Astrocyte (in vitro differentiated cells and primary cell): ENCODE results near the gene STK40. TPM values are rescaled to one million over a fixed set of nuclear protein-coding genes. Genes with fewer than 3 reads are reported as not detected.

Source experiments
- DNase-seq: peaks from one replicate; pipeline ENCODE4 v3.0.0-alpha.2; 2010; ENCODE audit warnings: low read depth
- FAIRE-seq: peaks from 2 replicates; lab custom pipeline; 2011; peaks lifted over from hg19 to GRCh38; lab: Jason Lieb, UNC
- H2AFZ ChIP-seq: 2 replicates; pipeline ENCODE4 v1.6.0; 2012; ENCODE audit warnings: low read depth, low read length, inconsistent platforms
- H3K27ac ChIP-seq: 2 replicates; pipeline ENCODE4 v1.5.1; 2011; ENCODE audit warnings: low read depth, low read length, inconsistent platforms
- H3K27me3 ChIP-seq: 2 replicates; pipeline ENCODE4 v1.6.0; 2011; ENCODE audit warnings: low read length, inconsistent platforms; ENCODE audit not compliant: insufficient read depth
- H3K36me3 ChIP-seq: 2 replicates; pipeline ENCODE4 v1.5.1; 2011; ENCODE audit warnings: low read length, inconsistent platforms; ENCODE audit not compliant: insufficient read depth
- H3K4me1 ChIP-seq: 2 replicates; pipeline ENCODE4 v1.5.1; 2011; ENCODE audit warnings: low read length, inconsistent platforms; ENCODE audit not compliant: insufficient read depth
- H3K4me2 ChIP-seq: 2 replicates; pipeline ENCODE4 v1.6.0; 2012; ENCODE audit warnings: low read length, inconsistent platforms
- H3K4me3 ChIP-seq: 2 replicates; pipeline ENCODE4 v1.5.1; 2011; ENCODE audit warnings: low read depth, mild to moderate bottlenecking, low read length, inconsistent platforms; ENCODE audit not compliant: insufficient read depth
- H3K79me2 ChIP-seq: 2 replicates; pipeline ENCODE4 v1.6.0; 2012; ENCODE audit warnings: mild to moderate bottlenecking, low read length, inconsistent platforms; ENCODE audit not compliant: insufficient read depth
- H3K9ac ChIP-seq: 2 replicates; pipeline ENCODE4 v1.6.0; 2012; ENCODE audit warnings: mild to moderate bottlenecking, low read length, inconsistent platforms
- H3K9me3 ChIP-seq: 2 replicates; pipeline ENCODE4 v1.5.1; 2012; ENCODE audit warnings: low read depth, mild to moderate bottlenecking, low read length, inconsistent platforms; ENCODE audit not compliant: insufficient read depth
- H4K20me1 ChIP-seq: 2 replicates; pipeline ENCODE4 v1.6.0; 2012; ENCODE audit warnings: low read length, inconsistent platforms; ENCODE audit not compliant: insufficient read depth
- H3K27ac Mint-ChIP-seq: one replicate; pipeline ENCODE4 v1.8.0; 2021; ENCODE audit warnings: mild to moderate bottlenecking, mixed read lengths; ENCODE audit not compliant: unreplicated experiment
- H3K27me3 Mint-ChIP-seq: one replicate; pipeline ENCODE4 v1.8.0; 2021; ENCODE audit warnings: low read depth, mixed read lengths; ENCODE audit not compliant: unreplicated experiment
- H3K36me3 Mint-ChIP-seq: one replicate; pipeline ENCODE4 v1.8.0; 2021; ENCODE audit warnings: low read depth, mixed read lengths; ENCODE audit not compliant: unreplicated experiment
- H3K4me1 Mint-ChIP-seq: one replicate; pipeline ENCODE4 v1.8.0; 2021; ENCODE audit warnings: low read depth, mixed read lengths; ENCODE audit not compliant: unreplicated experiment
- H3K4me3 Mint-ChIP-seq: one replicate; pipeline ENCODE4 v1.8.0; 2021; ENCODE audit warnings: mild to moderate bottlenecking, moderate library complexity, mixed read lengths; ENCODE audit not compliant: unreplicated experiment
- H3K9me3 Mint-ChIP-seq: one replicate; pipeline ENCODE4 v1.8.0; 2021; ENCODE audit warnings: mild to moderate bottlenecking, mixed read lengths; ENCODE audit not compliant: unreplicated experiment
- EZH2 ChIP-seq: IDR thresholded peaks from 2 replicates; pipeline ENCODE4 v1.6.1; 2012; ENCODE audit warnings: mild to moderate bottlenecking, low read length, inconsistent platforms; ENCODE audit not compliant: insufficient read depth
- total RNA-seq: library from RNA; stranded (reverse); gene quantifications from 2 replicates; pipeline ENCODE4 v1.2.1, GENCODE V29; 2021
- TF ChIP-seq, protein P1 (sequence below): IDR thresholded peaks from 2 replicates; pipeline ENCODE4 v1.5.1; 2011; ENCODE audit warnings: low read depth, mild to moderate bottlenecking, inconsistent platforms, low read length, moderate library complexity; ENCODE audit not compliant: insufficient read depth

Gene STK40
- total RNA-seq, 1 donor from 2014 or later: 71.1 TPM

DNA sequence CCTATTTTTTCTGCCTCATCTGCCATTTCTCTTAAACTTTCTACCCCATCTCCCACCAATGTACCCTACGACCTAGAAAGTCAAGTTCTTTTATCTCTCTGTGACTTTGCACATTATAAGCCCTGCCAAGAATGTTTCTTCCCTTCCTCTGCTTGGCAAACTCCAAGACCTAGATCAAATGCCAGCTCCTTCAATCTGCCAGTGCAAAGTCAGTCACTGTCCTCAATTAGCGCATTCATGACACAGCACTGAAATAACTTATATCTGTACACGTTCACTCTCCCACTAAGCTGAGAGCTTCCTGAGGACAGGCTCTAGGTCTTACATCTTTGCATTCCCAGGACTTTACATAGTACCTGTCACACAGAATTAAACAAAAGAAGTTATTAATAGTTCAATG lies 33.4 kb upstream of the STK40 start:
- Mint-ChIP-seq H3K27me3 (no peaks in the 10 kb centered on the region), H3K4me1 (peaks cover 6% of the 10 kb centered on the region), H3K4me3 (no peak overlapping the region), H3K27ac (no peak overlapping the region), H3K9me3 (no peaks in the 10 kb centered on the region), H3K36me3 (peaks cover 5% of the 10 kb centered on the region)
- peaks cover 2% of the 10 kb centered on the region for H3K4me1 ChIP-seq
- no peaks in the 10 kb centered on the region for H3K27me3 ChIP-seq
- no peaks in the 10 kb centered on the region for H4K20me1 ChIP-seq
- no peak overlapping the region for H3K9ac ChIP-seq
- H3K36me3 ChIP-seq: peaks cover 6% of the 10 kb centered on the region
- no peak overlapping the region for H3K4me2 ChIP-seq
- H3K9me3 ChIP-seq: no peaks in the 10 kb centered on the region
- no peak overlapping the region for H3K4me3 ChIP-seq
- TF ChIP-seq, protein P1, sequence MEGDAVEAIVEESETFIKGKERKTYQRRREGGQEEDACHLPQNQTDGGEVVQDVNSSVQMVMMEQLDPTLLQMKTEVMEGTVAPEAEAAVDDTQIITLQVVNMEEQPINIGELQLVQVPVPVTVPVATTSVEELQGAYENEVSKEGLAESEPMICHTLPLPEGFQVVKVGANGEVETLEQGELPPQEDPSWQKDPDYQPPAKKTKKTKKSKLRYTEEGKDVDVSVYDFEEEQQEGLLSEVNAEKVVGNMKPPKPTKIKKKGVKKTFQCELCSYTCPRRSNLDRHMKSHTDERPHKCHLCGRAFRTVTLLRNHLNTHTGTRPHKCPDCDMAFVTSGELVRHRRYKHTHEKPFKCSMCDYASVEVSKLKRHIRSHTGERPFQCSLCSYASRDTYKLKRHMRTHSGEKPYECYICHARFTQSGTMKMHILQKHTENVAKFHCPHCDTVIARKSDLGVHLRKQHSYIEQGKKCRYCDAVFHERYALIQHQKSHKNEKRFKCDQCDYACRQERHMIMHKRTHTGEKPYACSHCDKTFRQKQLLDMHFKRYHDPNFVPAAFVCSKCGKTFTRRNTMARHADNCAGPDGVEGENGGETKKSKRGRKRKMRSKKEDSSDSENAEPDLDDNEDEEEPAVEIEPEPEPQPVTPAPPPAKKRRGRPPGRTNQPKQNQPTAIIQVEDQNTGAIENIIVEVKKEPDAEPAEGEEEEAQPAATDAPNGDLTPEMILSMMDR: no peak
- TF ChIP-seq EZH2: no peak
- DNase-seq (no peak), FAIRE-seq (no peak)
- H3K27ac ChIP-seq: no peak overlapping the region
- no peaks in the 10 kb centered on the region for H3K79me2 ChIP-seq
- no peak overlapping the region for H2AFZ ChIP-seq

DNA sequence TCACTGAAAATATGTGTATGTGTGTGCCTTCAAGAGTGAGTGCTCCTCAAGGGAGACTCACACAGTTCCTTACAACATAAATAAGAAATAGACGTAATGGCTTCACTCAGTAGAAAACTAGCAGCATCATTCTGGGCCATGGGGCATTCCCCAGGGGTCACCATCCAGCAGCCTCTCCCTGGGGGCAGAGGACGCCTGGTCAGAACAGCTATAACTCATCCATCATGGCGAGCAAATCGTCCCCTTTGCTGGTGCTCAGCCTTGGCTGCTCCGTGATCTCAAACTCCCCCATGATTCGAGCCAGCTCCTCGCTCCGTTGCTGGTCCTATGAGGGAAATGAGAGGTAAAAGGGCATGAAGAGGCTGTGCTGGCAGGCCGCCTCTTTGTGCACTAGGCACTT lies 32.2 kb upstream of the STK40 start:
- H3K4me1 ChIP-seq: peaks cover 2% of the 10 kb centered on the region
- H3K27ac ChIP-seq: no peak overlapping the region
- H3K9ac ChIP-seq: no peak overlapping the region
- Mint-ChIP-seq H3K27ac (no peak overlapping the region), H3K9me3 (no peaks in the 10 kb centered on the region), H3K4me1 (peaks cover 6% of the 10 kb centered on the region), H3K4me3 (no peak overlapping the region), H3K36me3 (no peaks in the 10 kb centered on the region), H3K27me3 (no peaks in the 10 kb centered on the region)
- no peak overlapping the region for H3K4me3 ChIP-seq
- no peaks in the 10 kb centered on the region for H3K9me3 ChIP-seq
- no peaks in the 10 kb centered on the region for H3K79me2 ChIP-seq
- H2AFZ ChIP-seq: no peak overlapping the region
- FAIRE-seq (no peak), DNase-seq (no peak)
- no peaks in the 10 kb centered on the region for H4K20me1 ChIP-seq
- TF ChIP-seq, protein P1: no peak
- no peak for TF ChIP-seq EZH2
- no peak overlapping the region for H3K4me2 ChIP-seq
- peaks cover 4% of the 10 kb centered on the region for H3K36me3 ChIP-seq
- H3K27me3 ChIP-seq: no peaks in the 10 kb centered on the region

DNA sequence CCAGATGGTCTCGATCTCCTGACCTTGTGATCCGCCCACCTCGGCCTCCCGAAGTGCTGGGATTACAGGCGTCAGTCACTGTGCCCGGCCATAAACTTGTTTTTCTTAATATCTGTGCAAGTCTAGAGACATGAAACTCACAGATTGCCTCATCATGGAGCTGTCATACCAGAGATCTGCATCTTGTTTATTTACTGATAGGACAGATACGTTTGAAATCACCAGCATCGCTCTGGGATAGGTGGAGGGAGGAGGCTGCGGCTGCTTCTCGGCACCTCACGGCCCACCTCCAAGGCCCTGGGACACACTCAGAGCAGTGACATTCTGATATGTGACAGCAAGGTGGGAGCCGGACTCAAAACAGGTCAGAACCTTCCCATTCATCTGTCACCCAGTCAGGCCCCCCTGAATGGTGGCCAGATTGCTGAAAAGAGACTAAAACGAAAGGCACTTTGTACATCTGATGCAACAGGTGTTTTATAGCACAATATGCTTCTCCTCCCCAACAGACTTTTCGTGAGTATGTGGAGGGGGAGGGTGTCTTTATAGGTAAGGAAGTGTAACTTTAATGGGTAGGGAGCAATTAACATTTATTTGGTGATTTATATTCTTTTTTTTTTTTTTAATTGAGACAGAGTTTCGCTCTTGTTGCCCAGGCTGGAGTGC lies 30.1 kb upstream of the STK40 start:
- no peaks in the 10 kb centered on the region for H3K36me3 ChIP-seq
- no peak overlapping the region for H3K9ac ChIP-seq
- no peak overlapping the region for H3K4me2 ChIP-seq
- H3K27ac ChIP-seq: no peak overlapping the region
- H3K27me3 Mint-ChIP-seq: no peaks in the 10 kb centered on the region
- peaks cover 2% of the 10 kb centered on the region for H3K4me1 ChIP-seq
- no peaks in the 10 kb centered on the region for H3K27me3 ChIP-seq
- peak overlapping the region; percentile 58 for H3K27ac Mint-ChIP-seq
- no peaks in the 10 kb centered on the region for H3K9me3 ChIP-seq
- peaks cover 5% of the 10 kb centered on the region for H3K36me3 Mint-ChIP-seq
- no peaks in the 10 kb centered on the region for H4K20me1 ChIP-seq
- H3K79me2 ChIP-seq: no peaks in the 10 kb centered on the region
- FAIRE-seq (no peak), DNase-seq (no peak)
- H3K4me3 ChIP-seq: no peak overlapping the region
- peaks cover 3% of the 10 kb centered on the region for H3K4me1 Mint-ChIP-seq
- peaks cover 3% of the 10 kb centered on the region for H3K9me3 Mint-ChIP-seq
- H2AFZ ChIP-seq: no peak overlapping the region
- no peak overlapping the region for H3K4me3 Mint-ChIP-seq
- TF ChIP-seq, protein P1: no peak
- TF ChIP-seq EZH2: no peak
